ENCODE data around the gene IL3. TPM values are rescaled to one million over a fixed set of nuclear protein-coding genes. Genes with fewer than 3 reads are reported as not detected.
A peak's percentile ranks its signal among the peaks of the same experiment; 100 is the strongest.

IL3 gene
- total RNA-seq, 4 donors from 2014 or later = not detected

GRCh38 chr5:132055808-132056609 is 4.4 kb upstream of the IL3 start:
- 98% methylated on average over 9 of the region's 12 CpGs for WGBS
- Histone ChIP-seq H3K27ac (replicated peaks in 1 of 4) (no peak overlapping the region), H3K36me3 (no peaks in the 10 kb centered on the region), H3K27me3 (no peaks in the 10 kb centered on the region), H3K9me3 (no peaks in the 10 kb centered on the region), H3K4me1 (no peaks in the 10 kb centered on the region), H3K4me3 (no peak overlapping the region)
- intact Hi-C loops (cut with DNase I) = no loop called here
- DNase-seq (ENCODE audit: extremely low spot score) = peak; percentile 82
- TF ChIP-seq POLR2AphosphoS5 (IDR thresholded peaks at IDR 0.05) (no peak), POLR2A (IDR thresholded peaks at IDR 0.05; ENCODE audit: low read depth) (no peak), CTCF (IDR thresholded peaks at IDR 0.05) (no peak), EP300 (IDR thresholded peaks at IDR 0.05) (no peak)

DNA sequence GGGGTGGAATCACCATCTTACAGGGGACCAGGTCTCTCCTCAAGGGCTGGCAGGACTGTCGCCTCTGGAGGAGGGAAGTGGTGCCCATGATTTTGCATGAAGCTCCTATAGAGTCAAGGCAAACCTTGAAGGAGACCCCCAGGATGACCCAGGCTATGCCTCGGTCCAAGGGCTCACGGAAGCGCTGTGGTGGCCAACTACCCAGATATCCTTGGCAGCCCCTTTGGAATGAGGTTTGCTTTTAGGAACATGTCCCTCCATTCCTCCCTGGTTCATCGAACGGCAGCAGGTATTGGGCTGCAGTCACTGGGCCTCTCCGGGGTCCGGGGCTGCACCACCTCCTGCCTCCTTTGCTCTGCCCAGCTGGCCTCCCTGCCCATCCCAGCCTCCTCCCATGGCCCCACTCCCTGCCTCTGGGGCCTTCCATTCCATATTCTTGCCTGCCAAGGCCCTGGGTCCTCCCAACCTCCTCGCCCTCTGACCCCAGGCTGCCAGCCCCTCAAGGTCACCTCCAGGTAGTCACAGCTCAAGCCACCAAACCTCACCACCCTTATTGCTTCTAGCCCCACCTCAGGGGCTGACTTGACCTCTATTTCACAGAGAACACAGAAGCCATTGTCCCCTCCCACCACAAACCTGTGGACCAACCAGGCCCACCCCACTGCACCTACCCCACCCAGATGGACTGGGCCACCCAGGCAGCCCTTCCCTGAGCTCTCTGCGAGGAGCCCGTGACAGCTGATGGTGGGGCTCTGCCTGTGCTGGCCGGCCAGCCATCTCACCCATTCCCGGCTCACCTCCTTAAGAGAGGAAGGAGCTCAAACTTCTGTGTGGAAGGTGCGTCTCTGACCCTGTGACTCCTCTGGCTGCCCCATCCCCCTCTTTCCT is 3.6 kb upstream of the IL3 start:
- no peaks in the 10 kb centered on the region for H3K36me3 ChIP-seq
- intact Hi-C loops (cut with DNase I) = no loop called here
- no peaks in the 10 kb centered on the region for H3K9me3 ChIP-seq
- no peaks in the 10 kb centered on the region for H3K4me1 ChIP-seq
- WGBS = 88% methylated on average over 14 of the region's 14 CpGs
- no peaks in the 10 kb centered on the region for H3K27me3 ChIP-seq
- DNase-seq (ENCODE audit: extremely low spot score) = no peak
- no peak overlapping the region for H3K4me3 ChIP-seq
- TF ChIP-seq EP300 (IDR thresholded peaks at IDR 0.05) (no peak), CTCF (IDR thresholded peaks at IDR 0.05) (no peak), POLR2AphosphoS5 (IDR thresholded peaks at IDR 0.05) (no peak), POLR2A (IDR thresholded peaks at IDR 0.05; ENCODE audit: low read depth) (no peak)
- no peak overlapping the region for H3K27ac ChIP-seq (replicated peaks in 1 of 4)

DNA sequence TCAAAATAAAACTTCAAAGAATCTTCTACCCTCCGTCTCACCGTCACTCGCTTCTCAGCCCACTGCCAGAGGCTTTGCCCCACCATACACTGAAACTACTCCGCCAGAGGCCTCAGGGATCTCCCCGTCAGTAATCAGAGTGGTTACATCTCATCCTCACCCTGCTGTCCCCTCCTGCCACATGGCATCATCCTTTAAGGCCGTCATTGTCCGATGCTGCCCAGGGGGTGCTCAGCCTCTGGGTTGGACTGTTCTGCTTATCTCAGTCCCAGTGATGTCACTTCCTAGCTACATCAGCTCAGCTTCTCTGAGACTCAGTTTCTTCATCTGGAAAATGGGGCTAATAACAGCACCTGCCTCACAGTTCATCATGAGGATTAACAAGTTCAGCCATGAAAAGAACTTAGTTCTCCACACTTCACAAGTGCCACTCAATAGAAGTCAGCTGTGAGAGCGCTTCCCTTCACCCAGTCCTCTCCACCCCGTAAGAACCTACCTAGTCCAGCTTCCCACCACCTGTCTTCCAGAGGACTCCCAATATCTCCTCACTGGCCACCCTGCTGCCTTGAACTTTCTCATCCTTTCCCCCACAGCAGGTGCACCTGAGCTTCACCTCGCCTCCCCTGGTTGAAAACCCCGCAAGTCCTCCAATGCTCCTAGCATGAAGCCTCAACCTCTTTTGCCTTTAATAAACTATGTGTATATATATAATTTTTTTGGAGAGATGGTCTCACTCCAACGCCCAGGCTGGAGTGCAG is 2.8 kb upstream of the IL3 start:
- Histone ChIP-seq H3K27me3 (no peaks in the 10 kb centered on the region), H3K4me1 (no peaks in the 10 kb centered on the region), H3K27ac (replicated peaks in 1 of 4) (no peak overlapping the region), H3K4me3 (no peak overlapping the region), H3K9me3 (no peaks in the 10 kb centered on the region), H3K36me3 (no peaks in the 10 kb centered on the region)
- TF ChIP-seq EP300 (IDR thresholded peaks at IDR 0.05) (no peak), CTCF (IDR thresholded peaks at IDR 0.05) (no peak), POLR2AphosphoS5 (IDR thresholded peaks at IDR 0.05) (no peak), POLR2A (IDR thresholded peaks at IDR 0.05; ENCODE audit: low read depth) (no peak)
- intact Hi-C loops (cut with DNase I) = no loop called here
- DNase-seq (ENCODE audit: extremely low spot score) = no peak
- 78% methylated on average over 12 of the region's 12 CpGs for WGBS

DNA sequence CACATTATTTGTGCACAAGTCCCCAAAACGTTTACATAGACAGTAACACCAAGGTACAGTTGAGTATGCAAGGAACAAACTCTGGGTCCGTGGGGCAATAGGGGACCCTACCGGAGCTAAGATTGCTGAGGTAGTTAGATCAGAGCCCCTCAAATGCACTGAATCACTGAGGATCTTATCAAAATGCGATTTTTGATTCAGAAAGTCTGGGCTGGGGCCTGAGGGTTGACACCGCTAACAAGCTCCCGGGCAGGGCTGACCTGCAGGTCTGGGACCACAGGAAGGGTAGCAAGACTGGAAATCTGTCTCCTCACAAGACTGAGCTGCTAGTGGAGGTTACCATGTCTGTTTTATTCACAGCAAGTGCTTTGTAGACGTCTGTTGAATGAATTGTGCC is 1.8 kb upstream of the IL3 start:
- H3K4me1 ChIP-seq = no peaks in the 10 kb centered on the region
- no peak for DNase-seq (ENCODE audit: extremely low spot score)
- WGBS = 83% methylated on average over 7 of the region's 7 CpGs
- TF ChIP-seq EP300 (IDR thresholded peaks at IDR 0.05) = no peak
- TF ChIP-seq POLR2A (IDR thresholded peaks at IDR 0.05; ENCODE audit: low read depth) = no peak
- no peak for TF ChIP-seq POLR2AphosphoS5 (IDR thresholded peaks at IDR 0.05)
- TF ChIP-seq CTCF (IDR thresholded peaks at IDR 0.05) = no peak
- intact Hi-C loops (cut with DNase I) = no loop called here
- H3K4me3 ChIP-seq = no peak overlapping the region
- H3K36me3 ChIP-seq = no peaks in the 10 kb centered on the region
- no peaks in the 10 kb centered on the region for H3K27me3 ChIP-seq
- no peak overlapping the region for H3K27ac ChIP-seq (replicated peaks in 1 of 4)
- H3K9me3 ChIP-seq = no peaks in the 10 kb centered on the region
